ENCODE measurements around the gene DNHD1.

DNA sequence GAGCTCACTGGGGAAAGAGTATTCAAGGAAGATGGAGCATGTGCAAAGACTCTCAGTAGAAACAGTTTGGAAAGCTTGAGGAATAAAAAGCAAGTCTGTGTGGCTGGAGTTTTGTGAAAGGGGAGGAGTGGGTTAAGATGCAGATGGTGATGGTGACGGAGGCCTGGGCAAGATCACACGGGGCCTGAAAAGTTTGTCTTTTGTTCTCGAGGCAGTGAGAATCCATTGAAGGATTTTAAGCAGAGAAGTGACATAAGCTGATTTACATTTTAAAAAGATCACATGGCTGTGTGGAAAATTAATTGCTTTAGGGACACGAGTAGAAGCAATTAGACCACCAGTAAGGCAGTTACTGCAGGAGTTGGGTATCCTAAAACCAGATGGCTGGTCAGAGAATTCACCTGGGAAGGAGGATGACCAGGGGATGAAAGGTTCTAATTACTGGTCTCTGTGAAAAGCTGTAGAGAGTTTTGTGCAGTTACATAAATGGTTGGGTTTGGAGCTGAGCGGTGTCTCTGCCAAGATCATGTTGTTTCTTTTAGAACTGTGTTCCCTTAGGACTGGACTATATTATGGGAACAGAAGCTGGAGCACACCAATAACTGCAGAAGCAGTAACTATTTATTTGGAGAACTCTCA, 99.3 kb downstream of the DNHD1 start:
- TF ChIP-seq POLR2A (IDR thresholded peaks at IDR 0.05) = no peak
- TF ChIP-seq, protein P1, sequence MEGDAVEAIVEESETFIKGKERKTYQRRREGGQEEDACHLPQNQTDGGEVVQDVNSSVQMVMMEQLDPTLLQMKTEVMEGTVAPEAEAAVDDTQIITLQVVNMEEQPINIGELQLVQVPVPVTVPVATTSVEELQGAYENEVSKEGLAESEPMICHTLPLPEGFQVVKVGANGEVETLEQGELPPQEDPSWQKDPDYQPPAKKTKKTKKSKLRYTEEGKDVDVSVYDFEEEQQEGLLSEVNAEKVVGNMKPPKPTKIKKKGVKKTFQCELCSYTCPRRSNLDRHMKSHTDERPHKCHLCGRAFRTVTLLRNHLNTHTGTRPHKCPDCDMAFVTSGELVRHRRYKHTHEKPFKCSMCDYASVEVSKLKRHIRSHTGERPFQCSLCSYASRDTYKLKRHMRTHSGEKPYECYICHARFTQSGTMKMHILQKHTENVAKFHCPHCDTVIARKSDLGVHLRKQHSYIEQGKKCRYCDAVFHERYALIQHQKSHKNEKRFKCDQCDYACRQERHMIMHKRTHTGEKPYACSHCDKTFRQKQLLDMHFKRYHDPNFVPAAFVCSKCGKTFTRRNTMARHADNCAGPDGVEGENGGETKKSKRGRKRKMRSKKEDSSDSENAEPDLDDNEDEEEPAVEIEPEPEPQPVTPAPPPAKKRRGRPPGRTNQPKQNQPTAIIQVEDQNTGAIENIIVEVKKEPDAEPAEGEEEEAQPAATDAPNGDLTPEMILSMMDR (IDR thresholded peaks at IDR 0.05) = no peak
